Mucosa of descending colon (tissue), 3 donors: ENCODE results near the gene SLFN5. TPM values are rescaled to one million over a fixed set of nuclear protein-coding genes. Genes with fewer than 3 reads are reported as not detected.

ENCODE experiments used
- ATAC-seq: fragments of 200-7000 bp; cut with Tn5 transposase; one replicate; pipeline ENCODE4 v1.9.1; 2020; ENCODE audit warnings: mild to moderate bottlenecking, moderate library complexity
- DNase-seq, 3 donors: peaks; one replicate each; pipeline ENCODE4 v3.0.0-alpha.2; 2020
- H3K36me3 ChIP-seq: fragments of 200-600 bp; one replicate; pipeline ENCODE4 v1.8.0; 2021; ENCODE audit warnings: low read depth, mild to moderate bottlenecking
- H3K4me1 ChIP-seq: fragments of 200-600 bp; one replicate; pipeline ENCODE4 v1.8.0; 2021; ENCODE audit warnings: low read depth, mild to moderate bottlenecking
- H3K4me3 ChIP-seq: fragments of 200-600 bp; one replicate; pipeline ENCODE4 v1.8.0; 2021; ENCODE audit warnings: mild to moderate bottlenecking
- H3K9me3 ChIP-seq: fragments of 200-600 bp; one replicate; pipeline ENCODE4 v1.8.0; 2021; ENCODE audit warnings: mild to moderate bottlenecking
- intact Hi-C, 2 donors: fragments of 100-400 bp; cut with DNase I in 1 of 2; cut with micrococcal nuclease in 1 of 2; formaldehyde crosslinking; loops; one replicate each; pipeline versions ENCODE4 v1.11.0 to v1.11.1; 2022; cut with DNase I, micrococcal nuclease
- total RNA-seq, 3 donors: library from RNA; stranded (reverse); fragmentation: NEBNext Ultra II Directional in 2 of 3; extraction: Animal tissue kit (Norgen Biotek cat#: 25700) in 2 of 3; gene quantifications; one replicate each; pipeline versions ENCODE4 v1.2.1 to v1.2.4, GENCODE V29; 2021 to 2023
- TF ChIP-seq, protein P1 (sequence below): fragments of 200-600 bp; IDR thresholded peaks from one replicate; pipeline ENCODE4 v1.8.0; 2022; ENCODE audit warnings: antibody characterized with exemption, mild to moderate bottlenecking
- donor health status: DM: no; HTN: no; CAD: no; lungs with moderate emphysema.
- donor health status: DM: no; HTN: no; CAD: no.
- donor health status: DM: no; HTN: yes; CAD: no.

SLFN5 gene
- total RNA-seq, 3 donors from 2014 or later = 8.5 to 29.7 (median 11.7) TPM

DNA sequence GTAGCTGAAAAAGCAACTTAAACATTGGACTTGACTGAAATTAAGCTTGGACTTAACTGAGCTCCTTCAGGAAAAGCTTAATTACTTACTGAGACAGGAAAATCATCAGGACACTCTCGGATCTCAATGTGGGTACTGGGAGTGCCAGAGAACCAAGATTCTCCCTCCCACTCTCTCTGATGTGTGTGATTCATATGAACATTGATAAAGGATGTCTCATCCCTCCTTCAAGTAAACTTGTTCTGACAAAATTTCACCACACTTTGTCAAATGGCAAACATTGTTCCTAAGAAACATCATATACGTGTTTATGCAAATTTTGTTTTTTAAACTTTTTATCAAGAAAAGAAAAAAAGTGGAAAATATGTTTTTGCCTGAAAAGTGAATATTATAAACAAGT, 4.1 kb upstream of the SLFN5 start:
- H3K36me3 ChIP-seq = no peaks in the 10 kb centered on the region
- H3K4me3 ChIP-seq = no peak overlapping the region
- TF ChIP-seq, protein P1, sequence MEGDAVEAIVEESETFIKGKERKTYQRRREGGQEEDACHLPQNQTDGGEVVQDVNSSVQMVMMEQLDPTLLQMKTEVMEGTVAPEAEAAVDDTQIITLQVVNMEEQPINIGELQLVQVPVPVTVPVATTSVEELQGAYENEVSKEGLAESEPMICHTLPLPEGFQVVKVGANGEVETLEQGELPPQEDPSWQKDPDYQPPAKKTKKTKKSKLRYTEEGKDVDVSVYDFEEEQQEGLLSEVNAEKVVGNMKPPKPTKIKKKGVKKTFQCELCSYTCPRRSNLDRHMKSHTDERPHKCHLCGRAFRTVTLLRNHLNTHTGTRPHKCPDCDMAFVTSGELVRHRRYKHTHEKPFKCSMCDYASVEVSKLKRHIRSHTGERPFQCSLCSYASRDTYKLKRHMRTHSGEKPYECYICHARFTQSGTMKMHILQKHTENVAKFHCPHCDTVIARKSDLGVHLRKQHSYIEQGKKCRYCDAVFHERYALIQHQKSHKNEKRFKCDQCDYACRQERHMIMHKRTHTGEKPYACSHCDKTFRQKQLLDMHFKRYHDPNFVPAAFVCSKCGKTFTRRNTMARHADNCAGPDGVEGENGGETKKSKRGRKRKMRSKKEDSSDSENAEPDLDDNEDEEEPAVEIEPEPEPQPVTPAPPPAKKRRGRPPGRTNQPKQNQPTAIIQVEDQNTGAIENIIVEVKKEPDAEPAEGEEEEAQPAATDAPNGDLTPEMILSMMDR = no peak
- H3K4me1 ChIP-seq = no peaks in the 10 kb centered on the region
- intact Hi-C loops = no loop called here
- ATAC-seq (no peak), DNase-seq (no peak)
- H3K9me3 ChIP-seq = no peaks in the 10 kb centered on the region

DNA sequence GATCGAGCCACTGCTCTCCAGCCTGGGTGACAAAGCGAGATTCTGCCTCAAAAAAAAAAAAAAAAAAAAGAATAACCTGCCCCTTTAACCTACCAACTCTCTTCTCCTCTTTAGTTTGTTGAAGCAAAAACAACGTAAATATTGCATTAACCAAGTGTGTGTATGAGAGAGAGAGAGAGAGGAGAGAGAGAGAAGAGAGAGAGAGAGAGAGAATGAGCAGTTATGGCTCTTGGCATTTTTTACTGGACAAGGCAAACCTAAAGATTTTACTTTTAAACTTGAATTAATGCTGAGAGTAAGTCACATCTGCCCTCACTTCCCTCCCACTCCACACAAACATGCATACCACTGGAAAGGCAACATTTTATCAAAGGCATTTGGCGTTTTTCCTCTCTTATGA, 3.0 kb upstream of the SLFN5 start:
- H3K36me3 ChIP-seq = no peaks in the 10 kb centered on the region
- no peaks in the 10 kb centered on the region for H3K9me3 ChIP-seq
- intact Hi-C loops = no loop called here
- H3K4me3 ChIP-seq = no peak overlapping the region
- peaks cover 6% of the 10 kb centered on the region for H3K4me1 ChIP-seq
- no peak for ATAC-seq
- TF ChIP-seq, protein P1 = no peak
- no peak for DNase-seq

DNA sequence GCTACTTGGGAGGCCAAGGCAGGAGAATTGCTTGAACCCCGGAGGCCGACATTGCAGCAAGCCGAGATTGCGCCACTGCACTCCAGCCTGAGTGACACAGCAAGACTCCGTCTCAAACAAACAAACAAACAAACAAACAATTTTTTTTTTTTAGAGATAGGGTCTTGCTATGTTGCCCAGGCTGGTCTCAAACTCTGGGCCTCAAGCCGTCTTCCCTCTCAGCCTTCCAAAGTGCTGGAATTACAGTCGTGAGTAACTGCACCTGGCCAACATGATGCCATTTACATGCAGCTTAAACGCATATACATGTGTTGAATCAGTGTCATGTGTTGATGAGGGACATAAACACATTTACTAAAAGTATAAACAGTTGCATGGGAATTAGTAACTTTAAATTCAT, 2.0 kb upstream of the SLFN5 start:
- Histone ChIP-seq H3K4me1 (peaks cover 6% of the 10 kb centered on the region), H3K4me3 (no peak overlapping the region), H3K36me3 (no peaks in the 10 kb centered on the region), H3K9me3 (no peaks in the 10 kb centered on the region)
- no peak for ATAC-seq
- DNase-seq = no peak
- TF ChIP-seq, protein P1 = no peak
- intact Hi-C loops = no loop called here

DNA sequence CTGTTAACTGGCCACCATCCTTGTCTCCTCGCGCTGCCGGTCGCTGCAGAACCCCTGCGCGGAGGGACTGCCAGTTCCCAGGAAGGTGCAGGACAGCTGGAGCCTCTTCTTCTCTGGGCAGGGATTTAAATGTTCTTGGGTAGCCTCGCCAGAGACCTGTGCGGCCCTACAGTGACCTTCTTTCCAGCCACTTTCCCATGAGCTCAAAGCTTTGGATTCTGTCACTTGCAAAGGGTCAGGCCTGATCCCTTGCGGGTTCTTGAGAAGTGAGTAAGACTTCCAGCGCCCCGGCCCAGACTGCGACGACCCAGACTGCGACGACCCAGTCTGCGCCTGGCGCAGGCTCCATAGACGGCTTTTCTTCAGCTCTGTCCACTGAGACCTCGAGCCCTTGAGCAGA, 1.4 kb upstream of the SLFN5 start:
- ATAC-seq (no peak), DNase-seq (peak; percentile 22 to 57 (median 36))
- intact Hi-C loops = no loop called here
- TF ChIP-seq, protein P1 = no peak
- H3K36me3 ChIP-seq = no peaks in the 10 kb centered on the region
- peaks cover 6% of the 10 kb centered on the region for H3K4me1 ChIP-seq
- no peaks in the 10 kb centered on the region for H3K9me3 ChIP-seq
- H3K4me3 ChIP-seq = peak overlapping the region; percentile 53

DNA sequence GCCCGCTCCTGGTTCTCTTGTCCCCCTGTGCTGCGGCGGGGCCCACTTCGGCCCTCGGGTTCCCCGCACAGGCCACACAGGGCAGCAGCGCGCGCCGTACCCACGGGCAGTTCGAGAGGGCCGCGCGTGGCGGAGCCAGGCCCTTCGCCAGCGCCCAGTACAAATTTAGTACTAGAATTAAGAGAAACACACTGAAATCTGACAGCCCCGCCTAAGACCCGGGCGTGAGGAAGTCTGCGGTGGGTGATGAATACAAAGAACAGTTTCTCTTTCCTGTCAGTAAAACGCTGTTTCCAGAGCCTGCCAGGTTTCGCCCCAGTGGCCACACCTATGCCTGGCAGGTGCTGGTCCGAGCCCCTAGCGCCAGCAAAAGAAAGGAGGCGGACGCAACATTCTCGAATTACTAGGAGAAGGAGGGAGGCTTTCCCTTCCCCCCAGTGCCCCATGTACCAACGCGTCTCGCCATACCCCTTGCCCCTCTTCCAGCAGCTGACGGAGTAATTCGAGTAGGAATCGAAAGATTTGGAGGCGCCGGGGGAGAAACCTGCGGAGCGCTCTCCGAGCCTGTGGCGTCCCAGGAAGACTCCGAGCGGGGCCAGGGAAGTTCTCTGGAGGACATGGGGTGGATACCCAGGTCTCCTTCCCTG, 591 bp upstream of the SLFN5 start:
- TF ChIP-seq, protein P1 = peak; percentile 57
- peaks cover 6% of the 10 kb centered on the region for H3K4me1 ChIP-seq
- ATAC-seq = peak; percentile 78
- H3K9me3 ChIP-seq = no peaks in the 10 kb centered on the region
- peak overlapping the region; percentile 53 for H3K4me3 ChIP-seq
- peak; percentile 83 to 88 (median 84) for DNase-seq
- intact Hi-C loops = no loop called here
- H3K36me3 ChIP-seq = no peaks in the 10 kb centered on the region
